Measurements from ENCODE around the gene SIVA1.

Gene SIVA1

GRCh38 chr14:104797115-104798044 lies 44.4 kb downstream of the SIVA1 start:
- peak; percentile 45 for DNase-seq (ENCODE audit: low spot score)

GRCh38 chr14:104798300-104799243 lies 45.6 kb downstream of the SIVA1 start:
- DNase-seq (ENCODE audit: low spot score) = no peak

GRCh38 chr14:104799244-104800014 lies 46.5 kb downstream of the SIVA1 start:
- no peak for DNase-seq (ENCODE audit: low spot score)

- peak; percentile 63 for DNase-seq (ENCODE audit: low spot score)
Measured at GRCh38 chr14:104800015-104800770, 47.2 kb downstream of the SIVA1 start.

GRCh38 chr14:104800771-104801519 lies 48.0 kb downstream of the SIVA1 start, which contains the start of gene ZBTB42:
Gene ZBTB42 (plus strand): TSS chr14:104801101. CDS start chr14:104801198, 97 bp downstream.
- peak; percentile 49 for DNase-seq (ENCODE audit: low spot score)

- DNase-seq (ENCODE audit: low spot score) = no peak
Measured at GRCh38 chr14:104801520-104802393, 48.8 kb downstream of the SIVA1 start.

GRCh38 chr14:104802394-104803184 lies 49.6 kb downstream of the SIVA1 start:
- no peak for DNase-seq (ENCODE audit: low spot score)

GRCh38 chr14:104803280-104803911 lies 50.4 kb downstream of the SIVA1 start:
- no peak for DNase-seq (ENCODE audit: low spot score)

- DNase-seq (ENCODE audit: low spot score) = no peak
Measured at GRCh38 chr14:104803912-104804410, 51.0 kb downstream of the SIVA1 start.

GRCh38 chr14:104804481-104805325 lies 51.8 kb downstream of the SIVA1 start:
- no peak for DNase-seq (ENCODE audit: low spot score)

- peak; percentile 49 for DNase-seq (ENCODE audit: low spot score)
Measured at GRCh38 chr14:104805326-104805678, 52.4 kb downstream of the SIVA1 start.

- no peak for DNase-seq (ENCODE audit: low spot score)
Measured at GRCh38 chr14:104805941-104806624, 53.1 kb downstream of the SIVA1 start.

GRCh38 chr14:104806625-104807465 lies 53.9 kb downstream of the SIVA1 start:
- DNase-seq (ENCODE audit: low spot score) = no peak

GRCh38 chr14:104808456-104808855 lies 55.5 kb downstream of the SIVA1 start:
- no peak for DNase-seq (ENCODE audit: low spot score)
